Sigmoid colon (tissue), 4 donors: ENCODE measurements around the gene SNX7.

Source experiments
- EP300 ChIP-seq, 4 donors: sonication (generic); formaldehyde crosslinking; IDR thresholded peaks; one replicate each; pipeline ENCODE4 v1.6.1; 2017; ENCODE audit warnings: antibody characterized with exemption in 4 of 4
- POLR2A ChIP-seq, 2 donors: fragments of 450-650 bp; IDR thresholded peaks; one replicate each; pipeline ENCODE4 v1.6.1; 2016; ENCODE audit warnings: antibody characterized with exemption in 2 of 2, mild to moderate bottlenecking in 2 of 2, moderate library complexity in 2 of 2
- POLR2AphosphoS5 ChIP-seq, 4 donors: sonication (generic); formaldehyde crosslinking; IDR thresholded peaks; one replicate each; pipeline ENCODE4 v1.6.1; 2017; ENCODE audit warnings: antibody characterized with exemption in 4 of 4
- TF ChIP-seq, protein P1 (sequence below), 4 experiments: fragments of 450-650 bp in 3 of 4; fragments of 200-600 bp in 1 of 4; IDR thresholded peaks; one replicate each; pipeline ENCODE4 v1.5.1; 2016 to 2019; ENCODE audit warnings: antibody characterized with exemption in 4 of 4, mild to moderate bottlenecking in 3 of 4, moderate library complexity in 2 of 4

DNA sequence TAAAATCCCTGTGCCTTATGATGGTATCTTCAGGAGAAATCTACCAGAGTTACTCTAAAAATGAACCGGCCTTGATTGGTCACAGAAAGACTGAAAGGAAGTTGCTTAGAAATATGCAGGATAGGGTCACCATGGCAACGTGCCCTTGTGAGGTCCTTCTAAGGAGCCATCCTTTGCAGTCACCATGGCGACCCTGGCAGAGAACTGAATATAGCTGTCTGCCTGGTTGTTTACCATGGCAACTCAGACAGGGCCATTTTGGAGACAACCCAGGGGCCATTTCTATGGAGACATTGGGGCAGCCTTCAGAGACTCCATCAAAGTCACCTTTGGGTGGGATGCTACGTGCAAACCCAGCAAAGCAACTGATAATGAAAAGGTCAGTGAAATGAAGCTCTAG is 43.0 kb downstream of the SNX7 start:
- TF ChIP-seq, protein P1, sequence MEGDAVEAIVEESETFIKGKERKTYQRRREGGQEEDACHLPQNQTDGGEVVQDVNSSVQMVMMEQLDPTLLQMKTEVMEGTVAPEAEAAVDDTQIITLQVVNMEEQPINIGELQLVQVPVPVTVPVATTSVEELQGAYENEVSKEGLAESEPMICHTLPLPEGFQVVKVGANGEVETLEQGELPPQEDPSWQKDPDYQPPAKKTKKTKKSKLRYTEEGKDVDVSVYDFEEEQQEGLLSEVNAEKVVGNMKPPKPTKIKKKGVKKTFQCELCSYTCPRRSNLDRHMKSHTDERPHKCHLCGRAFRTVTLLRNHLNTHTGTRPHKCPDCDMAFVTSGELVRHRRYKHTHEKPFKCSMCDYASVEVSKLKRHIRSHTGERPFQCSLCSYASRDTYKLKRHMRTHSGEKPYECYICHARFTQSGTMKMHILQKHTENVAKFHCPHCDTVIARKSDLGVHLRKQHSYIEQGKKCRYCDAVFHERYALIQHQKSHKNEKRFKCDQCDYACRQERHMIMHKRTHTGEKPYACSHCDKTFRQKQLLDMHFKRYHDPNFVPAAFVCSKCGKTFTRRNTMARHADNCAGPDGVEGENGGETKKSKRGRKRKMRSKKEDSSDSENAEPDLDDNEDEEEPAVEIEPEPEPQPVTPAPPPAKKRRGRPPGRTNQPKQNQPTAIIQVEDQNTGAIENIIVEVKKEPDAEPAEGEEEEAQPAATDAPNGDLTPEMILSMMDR (IDR thresholded peaks at IDR 0.05), result no peak
- TF ChIP-seq EP300 (IDR thresholded peaks at IDR 0.05) (no peak), POLR2AphosphoS5 (IDR thresholded peaks at IDR 0.05) (no peak), POLR2A (IDR thresholded peaks at IDR 0.05) (no peak)
